Activated CD8-positive, alpha-beta memory T cell treated with anti-CD3 and anti-CD28 coated beads, Interleukin-2, amount 50 U/mL, for 1 hour (primary cell): ENCODE measurements around the gene KATNAL2.

Experiments
- DNase-seq: peaks from one replicate; pipeline ENCODE4 v3.0.0-alpha.2; 2020; ENCODE audit errors: extremely low read depth

KATNAL2 gene

GRCh38 chr18:46917108-46917802 lies at the start of gene KATNAL2, which contains the start of gene PIAS2:
Gene KATNAL2 (plus strand): TSS chr18:46917602. CDS start chr18:46946873, 29,271 bp downstream.
Gene PIAS2 (minus strand): TSS chr18:46917507. CDS start chr18:46917345, 162 bp downstream.
- DNase-seq = peak; percentile 26

GRCh38 chr18:46868169-46868921 lies 49.1 kb upstream of the KATNAL2 start:
- DNase-seq = no peak

GRCh38 chr18:46877329-46877987 lies 39.9 kb upstream of the KATNAL2 start:
- DNase-seq = no peak

GRCh38 chr18:46883180-46883579 lies 34.2 kb upstream of the KATNAL2 start:
- no peak for DNase-seq

GRCh38 chr18:46886893-46887292 lies 30.5 kb upstream of the KATNAL2 start:
- no peak for DNase-seq

GRCh38 chr18:46888965-46889364 lies 28.4 kb upstream of the KATNAL2 start:
- DNase-seq = no peak

GRCh38 chr18:46891742-46892214 lies 25.6 kb upstream of the KATNAL2 start:
- DNase-seq = no peak

- DNase-seq = no peak
These were observed 24.6 kb upstream of the KATNAL2 start for GRCh38 chr18:46892842-46893241.

- DNase-seq = no peak
These were observed 24.0 kb upstream of the KATNAL2 start for GRCh38 chr18:46893360-46893759.

- DNase-seq = no peak
These were observed 23.3 kb upstream of the KATNAL2 start for GRCh38 chr18:46894124-46894523.

GRCh38 chr18:46899274-46899948 lies 18.0 kb upstream of the KATNAL2 start:
- DNase-seq = no peak

- DNase-seq = no peak
These were observed 14.0 kb upstream of the KATNAL2 start for GRCh38 chr18:46903406-46903805.

- DNase-seq = no peak
These were observed 7.9 kb upstream of the KATNAL2 start for GRCh38 chr18:46909497-46909896.

GRCh38 chr18:46910856-46911255 lies 6.5 kb upstream of the KATNAL2 start:
- no peak for DNase-seq

- DNase-seq = no peak
These were observed 1.4 kb upstream of the KATNAL2 start for GRCh38 chr18:46915800-46916550.

GRCh38 chr18:46916551-46917107 lies 773 bp upstream of the KATNAL2 start:
- DNase-seq = no peak

GRCh38 chr18:46917803-46918600 lies 600 bp downstream of the KATNAL2 start:
- DNase-seq = no peak

- no peak for DNase-seq
These were observed 2.7 kb downstream of the KATNAL2 start for GRCh38 chr18:46920067-46920466.

- no peak for DNase-seq
These were observed 3.3 kb downstream of the KATNAL2 start for GRCh38 chr18:46920653-46921052.
